SK-N-SH treated with all-trans-retinoic acid at 6 μM for 48 hours (cell line): ENCODE data around the gene CORO7.

Experiments used
- ATAC-seq: fragments of 200-7000 bp; cut with Tn5 transposase; 3 replicates; pipeline ENCODE4 v1.9.1; 2020; ENCODE audit warnings: mild to moderate bottlenecking, moderate library complexity
- ARNTL ChIP-seq: fragments of 450-650 bp; formaldehyde crosslinking; IDR thresholded peaks from 2 replicates; pipeline ENCODE4 v1.5.0; 2020; ENCODE audit warnings: low read depth, mild to moderate bottlenecking, moderate library complexity, borderline replicate concordance
- BACH2 ChIP-seq: fragments of 250-450 bp; sonication (Bioruptor Pico); IDR thresholded peaks from 2 replicates; pipeline ENCODE4 v1.9.0; 2021; ENCODE audit warnings: mild to moderate bottlenecking, borderline replicate concordance
- CREB5 ChIP-seq: fragments of 250-450 bp; sonication (Bioruptor Pico); IDR thresholded peaks from 2 replicates; pipeline ENCODE4 v1.5.1; 2020; ENCODE audit warnings: low read depth, mild to moderate bottlenecking, moderate library complexity
- CSDC2 ChIP-seq: fragments of 250-450 bp; sonication (Bioruptor Pico); IDR thresholded peaks from 2 replicates; pipeline ENCODE4 v1.5.0; 2020; ENCODE audit warnings: mild to moderate bottlenecking, moderate library complexity
- ESRRG ChIP-seq: fragments of 250-450 bp; sonication (Bioruptor Pico); IDR thresholded peaks from 2 replicates; pipeline ENCODE4 v1.6.1; 2021; ENCODE audit warnings: mild to moderate bottlenecking
- GLIS3 ChIP-seq: fragments of 250-450 bp; sonication (Bioruptor Pico); IDR thresholded peaks from 2 replicates; pipeline ENCODE4 v1.5.0; 2020; ENCODE audit warnings: mild to moderate bottlenecking, moderate library complexity
- ISL1 ChIP-seq: fragments of 250-450 bp; sonication (Bioruptor Pico); IDR thresholded peaks from 2 replicates; pipeline ENCODE4 v2.1.2; 2022; ENCODE audit warnings: mild to moderate bottlenecking, moderate library complexity
- OSR1 ChIP-seq: fragments of 250-450 bp; sonication (Bioruptor Pico); IDR thresholded peaks from 2 replicates; pipeline ENCODE4 v1.8.0; 2022; ENCODE audit warnings: moderate library complexity, mild to moderate bottlenecking, inconsistent platforms
- PATZ1 ChIP-seq: fragments of 250-450 bp; sonication (Bioruptor Pico); IDR thresholded peaks from 2 replicates; pipeline ENCODE4 v1.8.0; 2020; ENCODE audit warnings: mild to moderate bottlenecking, moderate library complexity, borderline replicate concordance
- POU6F1 ChIP-seq: fragments of 250-450 bp; sonication (Bioruptor Pico); IDR thresholded peaks from 2 replicates; pipeline ENCODE4 v1.8.0; 2021; ENCODE audit warnings: low read depth, mild to moderate bottlenecking, moderate library complexity, borderline replicate concordance
- PPARA ChIP-seq: fragments of 250-450 bp; sonication (Bioruptor Pico); IDR thresholded peaks from 2 replicates; pipeline ENCODE4 v1.5.0; 2020; ENCODE audit warnings: mild to moderate bottlenecking, borderline replicate concordance
- RARB ChIP-seq: fragments of 250-450 bp; sonication (Bioruptor Pico); IDR thresholded peaks from 2 replicates; pipeline ENCODE4 v1.8.0; 2021; ENCODE audit warnings: mild to moderate bottlenecking, moderate library complexity
- SNAI2 ChIP-seq: fragments of 250-450 bp; sonication (Bioruptor Pico); IDR thresholded peaks from 2 replicates; pipeline ENCODE4 v1.5.0; 2020; ENCODE audit warnings: mild to moderate bottlenecking, moderate library complexity
- TCF4 ChIP-seq: fragments of 250-450 bp; sonication (Bioruptor Pico); IDR thresholded peaks from 2 replicates; pipeline ENCODE4 v1.8.0; 2021; ENCODE audit warnings: mild to moderate bottlenecking, moderate library complexity, borderline replicate concordance
- TOX ChIP-seq: fragments of 250-450 bp; sonication (Bioruptor Pico); IDR thresholded peaks from 2 replicates; pipeline ENCODE4 v1.8.0; 2021; ENCODE audit warnings: mild to moderate bottlenecking, moderate library complexity, borderline replicate concordance
- TSHZ2 ChIP-seq: fragments of 250-450 bp; sonication (Bioruptor Pico); IDR thresholded peaks from 2 replicates; pipeline ENCODE4 v1.5.0; 2020; ENCODE audit warnings: mild to moderate bottlenecking, moderate library complexity
- ZC3H10 ChIP-seq: fragments of 250-450 bp; sonication (Bioruptor Pico); IDR thresholded peaks from 2 replicates; pipeline ENCODE4 v1.5.1; 2021; ENCODE audit warnings: mild to moderate bottlenecking, moderate library complexity
- ZFP3 ChIP-seq: fragments of 250-450 bp; sonication (Bioruptor Pico); IDR thresholded peaks from 2 replicates; pipeline ENCODE4 v1.5.0; 2020; ENCODE audit warnings: mild to moderate bottlenecking, moderate library complexity
- ZFP30 ChIP-seq: fragments of 450-650 bp; formaldehyde crosslinking; IDR thresholded peaks from 2 replicates; pipeline ENCODE4 v1.5.0; 2022; ENCODE audit warnings: mild to moderate bottlenecking, moderate library complexity
- ZNF565 ChIP-seq: fragments of 450-650 bp; formaldehyde crosslinking; conservative IDR thresholded peaks from 2 replicates; pipeline ENCODE4 v1.5.0; 2020; ENCODE audit warnings: low read depth, mild to moderate bottlenecking, moderate library complexity
- ZNF70 ChIP-seq: fragments of 450-650 bp; formaldehyde crosslinking; IDR thresholded peaks from 2 replicates; pipeline ENCODE4 v1.5.0; 2020; ENCODE audit warnings: mild to moderate bottlenecking, moderate library complexity
- ZNF8 ChIP-seq: fragments of 450-650 bp; formaldehyde crosslinking; IDR thresholded peaks from 2 replicates; pipeline ENCODE4 v1.5.0; 2020; ENCODE audit warnings: mild to moderate bottlenecking, moderate library complexity

CORO7 gene

GRCh38 chr16:4318451-4318910 is 97.9 kb downstream of the CORO7 start:
- TF ChIP-seq RARB (no peak), SNAI2 (CRISPR knock-in tag) (no peak), ESRRG (no peak), ZNF565 (CRISPR knock-in tag) (no peak), PATZ1 (no peak), ISL1 (CRISPR knock-in tag) (no peak), POU6F1 (CRISPR knock-in tag) (no peak), TOX (CRISPR knock-in tag) (no peak), GLIS3 (CRISPR knock-in tag) (no peak), ZFP30 (no peak), ARNTL (CRISPR knock-in tag) (no peak), PPARA (no peak), BACH2 (CRISPR knock-in tag) (no peak), TSHZ2 (no peak), CSDC2 (no peak), TCF4 (CRISPR knock-in tag) (no peak), ZNF8 (CRISPR knock-in tag) (no peak), CREB5 (CRISPR knock-in tag) (no peak), ZNF70 (CRISPR knock-in tag) (no peak)
- ATAC-seq = no peak

GRCh38 chr16:4317532-4318450 is 98.6 kb downstream of the CORO7 start:
- TF ChIP-seq GLIS3 (CRISPR knock-in tag) (no peak), ZFP30 (no peak), ZFP3 (CRISPR knock-in tag) (no peak), ISL1 (CRISPR knock-in tag) (no peak), SNAI2 (CRISPR knock-in tag) (no peak), RARB (no peak)
- TF ChIP-seq, all 23 proteins: peak for 0
- ATAC-seq = peak; percentile 1

- peak; percentile 65 for ATAC-seq
- TF ChIP-seq TCF4 (CRISPR knock-in tag) = no peak
- TF ChIP-seq PATZ1 = no peak
- TF ChIP-seq BACH2 (CRISPR knock-in tag) = no peak
- TF ChIP-seq PPARA = no peak
- TF ChIP-seq POU6F1 (CRISPR knock-in tag) = no peak
- TF ChIP-seq OSR1 (CRISPR knock-in tag) = no peak
- TF ChIP-seq ZNF70 (CRISPR knock-in tag) = no peak
- TF ChIP-seq RARB = no peak
- TF ChIP-seq CSDC2 = no peak
- TF ChIP-seq ISL1 (CRISPR knock-in tag) = no peak
- no peak for TF ChIP-seq SNAI2 (CRISPR knock-in tag)
- no peak for TF ChIP-seq ZC3H10 (CRISPR knock-in tag)
- no peak for TF ChIP-seq CREB5 (CRISPR knock-in tag)
- TF ChIP-seq ARNTL (CRISPR knock-in tag) = no peak
These were observed 99.4 kb downstream of the CORO7 start for GRCh38 chr16:4316864-4317531.
